Astrocyte (in vitro differentiated cells and primary cell): ENCODE results near the gene GSTA3. TPM values are rescaled to one million over a fixed set of nuclear protein-coding genes. Genes with fewer than 3 reads are reported as not detected.
"Not testable (repeated sequence)": the region's sequence is repeated elsewhere in the genome, so short reads cannot be mapped to it uniquely, and the experiment has no call there.

ENCODE experiments used
- DNase-seq: peaks from one replicate; pipeline ENCODE4 v3.0.0-alpha.2; 2010; ENCODE audit warnings: low read depth
- FAIRE-seq: peaks from 2 replicates; lab custom pipeline; 2011; peaks lifted over from hg19 to GRCh38; lab: Jason Lieb, UNC
- H2AFZ ChIP-seq: 2 replicates; pipeline ENCODE4 v1.6.0; 2012; ENCODE audit warnings: low read depth, low read length, inconsistent platforms
- H3K27ac ChIP-seq: 2 replicates; pipeline ENCODE4 v1.5.1; 2011; ENCODE audit warnings: low read depth, low read length, inconsistent platforms
- H3K27me3 ChIP-seq: 2 replicates; pipeline ENCODE4 v1.6.0; 2011; ENCODE audit warnings: low read length, inconsistent platforms; ENCODE audit not compliant: insufficient read depth
- H3K36me3 ChIP-seq: 2 replicates; pipeline ENCODE4 v1.5.1; 2011; ENCODE audit warnings: low read length, inconsistent platforms; ENCODE audit not compliant: insufficient read depth
- H3K4me1 ChIP-seq: 2 replicates; pipeline ENCODE4 v1.5.1; 2011; ENCODE audit warnings: low read length, inconsistent platforms; ENCODE audit not compliant: insufficient read depth
- H3K4me2 ChIP-seq: 2 replicates; pipeline ENCODE4 v1.6.0; 2012; ENCODE audit warnings: low read length, inconsistent platforms
- H3K4me3 ChIP-seq: 2 replicates; pipeline ENCODE4 v1.5.1; 2011; ENCODE audit warnings: low read depth, mild to moderate bottlenecking, low read length, inconsistent platforms; ENCODE audit not compliant: insufficient read depth
- H3K79me2 ChIP-seq: 2 replicates; pipeline ENCODE4 v1.6.0; 2012; ENCODE audit warnings: mild to moderate bottlenecking, low read length, inconsistent platforms; ENCODE audit not compliant: insufficient read depth
- H3K9ac ChIP-seq: 2 replicates; pipeline ENCODE4 v1.6.0; 2012; ENCODE audit warnings: mild to moderate bottlenecking, low read length, inconsistent platforms
- H3K9me3 ChIP-seq: 2 replicates; pipeline ENCODE4 v1.5.1; 2012; ENCODE audit warnings: low read depth, mild to moderate bottlenecking, low read length, inconsistent platforms; ENCODE audit not compliant: insufficient read depth
- H4K20me1 ChIP-seq: 2 replicates; pipeline ENCODE4 v1.6.0; 2012; ENCODE audit warnings: low read length, inconsistent platforms; ENCODE audit not compliant: insufficient read depth
- H3K27ac Mint-ChIP-seq: one replicate; pipeline ENCODE4 v1.8.0; 2021; ENCODE audit warnings: mild to moderate bottlenecking, mixed read lengths; ENCODE audit not compliant: unreplicated experiment
- H3K27me3 Mint-ChIP-seq: one replicate; pipeline ENCODE4 v1.8.0; 2021; ENCODE audit warnings: low read depth, mixed read lengths; ENCODE audit not compliant: unreplicated experiment
- H3K36me3 Mint-ChIP-seq: one replicate; pipeline ENCODE4 v1.8.0; 2021; ENCODE audit warnings: low read depth, mixed read lengths; ENCODE audit not compliant: unreplicated experiment
- H3K4me1 Mint-ChIP-seq: one replicate; pipeline ENCODE4 v1.8.0; 2021; ENCODE audit warnings: low read depth, mixed read lengths; ENCODE audit not compliant: unreplicated experiment
- H3K4me3 Mint-ChIP-seq: one replicate; pipeline ENCODE4 v1.8.0; 2021; ENCODE audit warnings: mild to moderate bottlenecking, moderate library complexity, mixed read lengths; ENCODE audit not compliant: unreplicated experiment
- H3K9me3 Mint-ChIP-seq: one replicate; pipeline ENCODE4 v1.8.0; 2021; ENCODE audit warnings: mild to moderate bottlenecking, mixed read lengths; ENCODE audit not compliant: unreplicated experiment
- EZH2 ChIP-seq: IDR thresholded peaks from 2 replicates; pipeline ENCODE4 v1.6.1; 2012; ENCODE audit warnings: mild to moderate bottlenecking, low read length, inconsistent platforms; ENCODE audit not compliant: insufficient read depth
- total RNA-seq: library from RNA; stranded (reverse); gene quantifications from 2 replicates; pipeline ENCODE4 v1.2.1, GENCODE V29; 2021
- TF ChIP-seq, protein P1 (sequence below): IDR thresholded peaks from 2 replicates; pipeline ENCODE4 v1.5.1; 2011; ENCODE audit warnings: low read depth, mild to moderate bottlenecking, inconsistent platforms, low read length, moderate library complexity; ENCODE audit not compliant: insufficient read depth

Gene GSTA3
- total RNA-seq, 1 donor from 2014 or later = not detected

DNA sequence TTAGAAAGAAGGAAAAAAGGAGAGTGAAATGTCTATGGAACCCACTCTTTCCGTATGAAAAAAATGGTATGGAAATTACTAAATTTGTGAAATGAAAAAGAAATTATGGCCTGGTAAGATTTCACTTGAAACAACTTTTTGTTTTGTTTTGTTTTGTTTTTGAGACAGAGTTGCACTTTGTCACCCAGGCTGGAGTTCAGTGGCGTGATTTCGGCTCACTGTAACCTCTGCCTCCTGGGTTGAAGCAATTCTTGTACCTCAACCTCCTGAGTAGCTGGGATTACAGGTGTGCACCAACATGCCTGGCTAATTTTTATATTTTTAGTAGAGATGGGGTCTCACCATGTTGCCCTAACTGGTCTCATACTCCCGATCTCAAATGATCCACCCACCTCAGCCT is 51.1 kb downstream of the GSTA3 start:
- Mint-ChIP-seq H3K4me1 (no peaks in the 10 kb centered on the region), H3K36me3 (no peaks in the 10 kb centered on the region), H3K4me3 (no peak overlapping the region), H3K27me3 (peaks cover 6% of the 10 kb centered on the region), H3K27ac (no peak overlapping the region), H3K9me3 (peaks cover 3% of the 10 kb centered on the region)
- no peaks in the 10 kb centered on the region for H3K4me1 ChIP-seq
- peaks cover 3% of the 10 kb centered on the region for H3K27me3 ChIP-seq
- no peaks in the 10 kb centered on the region for H3K36me3 ChIP-seq
- H4K20me1 ChIP-seq = no peaks in the 10 kb centered on the region
- H3K9ac ChIP-seq = no peak overlapping the region
- no peak overlapping the region for H3K4me3 ChIP-seq
- H3K4me2 ChIP-seq = no peak overlapping the region
- no peaks in the 10 kb centered on the region for H3K79me2 ChIP-seq
- no peak for TF ChIP-seq EZH2
- TF ChIP-seq, protein P1, sequence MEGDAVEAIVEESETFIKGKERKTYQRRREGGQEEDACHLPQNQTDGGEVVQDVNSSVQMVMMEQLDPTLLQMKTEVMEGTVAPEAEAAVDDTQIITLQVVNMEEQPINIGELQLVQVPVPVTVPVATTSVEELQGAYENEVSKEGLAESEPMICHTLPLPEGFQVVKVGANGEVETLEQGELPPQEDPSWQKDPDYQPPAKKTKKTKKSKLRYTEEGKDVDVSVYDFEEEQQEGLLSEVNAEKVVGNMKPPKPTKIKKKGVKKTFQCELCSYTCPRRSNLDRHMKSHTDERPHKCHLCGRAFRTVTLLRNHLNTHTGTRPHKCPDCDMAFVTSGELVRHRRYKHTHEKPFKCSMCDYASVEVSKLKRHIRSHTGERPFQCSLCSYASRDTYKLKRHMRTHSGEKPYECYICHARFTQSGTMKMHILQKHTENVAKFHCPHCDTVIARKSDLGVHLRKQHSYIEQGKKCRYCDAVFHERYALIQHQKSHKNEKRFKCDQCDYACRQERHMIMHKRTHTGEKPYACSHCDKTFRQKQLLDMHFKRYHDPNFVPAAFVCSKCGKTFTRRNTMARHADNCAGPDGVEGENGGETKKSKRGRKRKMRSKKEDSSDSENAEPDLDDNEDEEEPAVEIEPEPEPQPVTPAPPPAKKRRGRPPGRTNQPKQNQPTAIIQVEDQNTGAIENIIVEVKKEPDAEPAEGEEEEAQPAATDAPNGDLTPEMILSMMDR = no peak
- no peaks in the 10 kb centered on the region for H3K9me3 ChIP-seq
- no peak overlapping the region for H3K27ac ChIP-seq
- DNase-seq = no peak
- FAIRE-seq = no peak
- no peak overlapping the region for H2AFZ ChIP-seq

DNA sequence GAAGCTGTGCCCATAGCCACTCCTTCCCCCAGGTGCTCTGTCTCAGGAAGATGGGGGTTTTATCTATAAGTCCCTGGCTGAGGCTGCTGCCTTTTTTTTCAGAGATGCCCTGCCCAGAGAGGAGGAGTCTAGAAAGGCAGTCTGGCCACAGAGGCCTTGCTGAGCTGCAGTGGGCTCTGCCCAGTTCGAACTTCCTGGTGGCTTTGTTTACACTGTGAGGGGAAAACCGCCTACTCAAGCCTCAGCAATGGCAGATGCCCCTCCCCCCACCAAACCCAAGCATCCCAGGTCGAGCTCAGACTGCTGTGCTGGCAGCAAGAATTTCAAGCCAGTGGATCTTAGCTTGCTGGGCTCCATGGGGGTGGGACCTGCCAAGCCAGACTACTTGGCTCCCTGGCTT is 53.4 kb downstream of the GSTA3 start:
- not testable (repeated sequence) for H3K36me3 ChIP-seq, H3K27me3 ChIP-seq, H3K9ac ChIP-seq, H3K4me1 Mint-ChIP-seq, H3K4me2 ChIP-seq, H3K9me3 Mint-ChIP-seq, H3K27ac ChIP-seq, H3K4me1 ChIP-seq, H3K27me3 Mint-ChIP-seq, H2AFZ ChIP-seq, H3K4me3 ChIP-seq, H3K36me3 Mint-ChIP-seq, FAIRE-seq, H3K79me2 ChIP-seq, H3K4me3 Mint-ChIP-seq, H4K20me1 ChIP-seq, DNase-seq, H3K9me3 ChIP-seq
- H3K27ac Mint-ChIP-seq = peak overlapping the region; percentile 5

DNA sequence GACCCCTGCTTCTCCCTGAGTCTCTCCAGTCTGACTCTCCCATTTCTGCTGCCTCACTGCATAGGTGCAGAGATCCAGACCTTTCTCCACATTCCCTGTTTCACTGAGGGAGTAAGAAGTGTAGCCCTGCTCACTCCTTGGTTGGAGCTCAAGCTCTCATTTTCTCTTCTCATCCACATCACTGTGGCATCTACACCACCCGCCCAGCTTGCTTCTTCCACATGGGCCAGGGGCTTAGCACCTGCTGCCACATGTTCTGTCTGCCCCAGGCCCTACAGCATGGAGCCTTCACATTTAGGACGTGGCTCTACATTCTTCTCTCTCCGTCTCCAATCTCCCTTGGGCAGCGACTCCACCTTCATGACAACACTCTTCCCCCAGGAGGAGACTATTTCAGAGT is 60.4 kb downstream of the GSTA3 start:
- Mint-ChIP-seq H3K9me3 (peaks cover 13% of the 10 kb centered on the region), H3K27me3 (peaks cover 4% of the 10 kb centered on the region)
- no peak for FAIRE-seq

More for the DNA sequence above, 60.4 kb downstream of the GSTA3 start:
- no peak overlapping the region for H3K4me2 ChIP-seq
- H3K4me3 Mint-ChIP-seq = no peak overlapping the region
- H3K79me2 ChIP-seq = no peaks in the 10 kb centered on the region
- H2AFZ ChIP-seq = no peak overlapping the region
- peaks cover 4% of the 10 kb centered on the region for H3K27me3 ChIP-seq
- no peaks in the 10 kb centered on the region for H3K9me3 ChIP-seq
- no peaks in the 10 kb centered on the region for H3K4me1 ChIP-seq
- no peaks in the 10 kb centered on the region for H4K20me1 ChIP-seq
- no peak for DNase-seq
- H3K4me1 Mint-ChIP-seq = no peaks in the 10 kb centered on the region
- H3K27ac Mint-ChIP-seq = no peak overlapping the region
- no peak overlapping the region for H3K9ac ChIP-seq
- H3K4me3 ChIP-seq = no peak overlapping the region
- no peak overlapping the region for H3K27ac ChIP-seq
- no peaks in the 10 kb centered on the region for H3K36me3 Mint-ChIP-seq
- no peaks in the 10 kb centered on the region for H3K36me3 ChIP-seq
- TF ChIP-seq, protein P1 = no peak
- no peak for TF ChIP-seq EZH2

Other genes with a start within 250 kb of the GSTA3 start
- gene TMEM14A, start 238.6 kb downstream of the GSTA3 start, total RNA-seq = 26.1 and 29.7 TPM in 2 replicates
- not detected in 2 replicates for gene GSTA2, start 146.2 kb downstream of the GSTA3 start, total RNA-seq
- gene GSTA1, start 105.9 kb downstream of the GSTA3 start, total RNA-seq = 0.38 and 0.39 TPM in 2 replicates
- gene GSTA5, start 68.9 kb downstream of the GSTA3 start, total RNA-seq = not detected in 2 replicates
- 10.9 and 12.0 TPM in 2 replicates for gene GSTA4, start 85.6 kb upstream of the GSTA3 start, total RNA-seq
- gene CILK1, start 152.1 kb upstream of the GSTA3 start, total RNA-seq = 15.6 and 17.4 TPM in 2 replicates
- gene FBXO9, start 155.7 kb upstream of the GSTA3 start, total RNA-seq = 72.6 and 80.2 TPM in 2 replicates
- not detected in 2 replicates for gene GCM1, start 239.1 kb upstream of the GSTA3 start, total RNA-seq